Thyroid gland (tissue), 4 donors: ENCODE data around the gene ARHGEF40. TPM values are rescaled to one million over a fixed set of nuclear protein-coding genes. Genes with fewer than 3 reads are reported as not detected.

Experiments
- DNase-seq, 2 donors: peaks; one replicate each; pipeline ENCODE4 v3.0.0-alpha.2; 2019
- H3K27ac ChIP-seq, 3 donors: fragments of 200-600 bp; sonication (generic); 1 replicate in 2 of 3; 2 replicates in 1 of 3; pipeline ENCODE4 v1.5.1; 2016 to 2019; ENCODE audit warnings: mild to moderate bottlenecking in 1 of 3, moderate library complexity in 1 of 3
- H3K27me3 ChIP-seq: fragments of 200-600 bp; sonication (generic); one replicate; pipeline ENCODE4 v1.5.1; 2019
- H3K36me3 ChIP-seq, 2 donors: fragments of 200-600 bp; sonication (generic); one replicate each; pipeline ENCODE4 v1.5.1; 2016 to 2019
- H3K4me1 ChIP-seq, 2 donors: fragments of 200-600 bp; sonication (generic); one replicate each; pipeline ENCODE4 v1.5.1; 2017 to 2019
- H3K4me3 ChIP-seq, 3 donors: fragments of 200-600 bp; sonication (generic); replicated peaks in 1 of 3; 1 replicate in 2 of 3; 2 replicates in 1 of 3; pipeline ENCODE4 v1.5.1; 2016; ENCODE audit warnings: mild to moderate bottlenecking in 1 of 3
- H3K9me3 ChIP-seq: fragments of 200-600 bp; sonication (generic); one replicate; pipeline ENCODE4 v1.5.1; 2017
- CTCF ChIP-seq, 6 experiments: fragments of 200-600 bp in 3 of 6; fragments of 450-650 bp in 3 of 6; sonication (generic) in 3 of 6; IDR thresholded peaks; one replicate each; pipeline ENCODE4 v1.5.1; 2016 to 2019; ENCODE audit warnings: antibody characterized with exemption in 6 of 6, mild to moderate bottlenecking in 2 of 6, inconsistent platforms in 1 of 6, moderate library complexity in 1 of 6
- POLR2A ChIP-seq, 2 donors: fragments of 450-650 bp; IDR thresholded peaks; one replicate each; pipeline ENCODE4 v1.6.1; 2017; ENCODE audit warnings: antibody characterized with exemption in 2 of 2, mild to moderate bottlenecking in 2 of 2, moderate library complexity in 1 of 2
- WGBS, 2 donors: methylation state at CpG; one replicate each; pipeline ENCODE4 v1.1.5; 2017; 5-methylcytosine and 5-hydroxymethylcytosine counted together
- intact Hi-C: fragments of 100-400 bp; cut with DNase I; formaldehyde crosslinking; loops from one replicate; pipeline ENCODE4 v1.15.1; 2023
- total RNA-seq, 4 donors: library from RNA; depleted of rRNA; stranded (reverse); fragments of >200 nt; gene quantifications; one replicate each; pipeline ENCODE4 v1.2.3, GENCODE V29; 2016

Gene ARHGEF40
- total RNA-seq, 4 donors from 2014 or later = 28.1 to 44.8 (median 43.4) TPM

GRCh38 chr14:21068521-21069387, 1.4 kb upstream of the ARHGEF40 start:
- H3K27me3 ChIP-seq = no peaks in the 10 kb centered on the region
- peak; percentile 30 to 85 (median 74) for TF ChIP-seq CTCF (IDR thresholded peaks at IDR 0.05)
- TF ChIP-seq POLR2A (IDR thresholded peaks at IDR 0.05) = no peak
- intact Hi-C loops = loop anchor here (2.0 kb wide), 1 partner anchor 24 kb away; no protein-coding TSS in a partner anchor
- H3K4me3 ChIP-seq = peak overlapping the region in 1 of 3 donors; percentile 60
- no peaks in the 10 kb centered on the region for H3K9me3 ChIP-seq
- DNase-seq = peak; percentile 69 to 75
- H3K36me3 ChIP-seq = no peaks in the 10 kb centered on the region
- peaks cover 32 to 40% of the 10 kb centered on the region in 2 donors for H3K4me1 ChIP-seq
- peak overlapping the region; percentile 26 to 90 (median 85) for H3K27ac ChIP-seq
- WGBS, 2 donors = 7% methylated on average over 33 to 37 of the region's 45 CpGs

GRCh38 chr14:21069388-21070082, 569 bp upstream of the ARHGEF40 start:
- WGBS, 2 donors = 6 to 7% methylated on average over 7 to 36 of the region's 40 CpGs
- peaks cover 39 to 46% of the 10 kb centered on the region in 2 donors for H3K4me1 ChIP-seq
- peak overlapping the region; percentile 72 to 90 (median 85) for H3K27ac ChIP-seq
- peak in 1 of 2 donors; percentile 15 for DNase-seq
- TF ChIP-seq CTCF (IDR thresholded peaks at IDR 0.05) (peak in 1 of 6 experiments; percentile 8), POLR2A (IDR thresholded peaks at IDR 0.05) (no peak)
- intact Hi-C loops = loop anchor here (2.0 kb wide), 1 partner anchor 23 kb away; no protein-coding TSS in a partner anchor
- no peaks in the 10 kb centered on the region for H3K36me3 ChIP-seq
- H3K4me3 ChIP-seq = peak overlapping the region; percentile 9 to 60 (median 42)
- H3K9me3 ChIP-seq = no peaks in the 10 kb centered on the region
- no peaks in the 10 kb centered on the region for H3K27me3 ChIP-seq

- Histone ChIP-seq H3K4me3 (peak overlapping the region; percentile 54 to 88 (median 60)), H3K9me3 (no peaks in the 10 kb centered on the region), H3K4me1 (peaks cover 48 to 58% of the 10 kb centered on the region in 2 donors), H3K27me3 (no peaks in the 10 kb centered on the region), H3K27ac (peak overlapping the region; percentile 56 to 90 (median 85)), H3K36me3 (peaks cover 1 to 2% of the 10 kb centered on the region in 2 donors)
- TF ChIP-seq CTCF (IDR thresholded peaks at IDR 0.05) (no peak), POLR2A (IDR thresholded peaks at IDR 0.05) (no peak)
- intact Hi-C loops = no loop called here
- WGBS, 2 donors = 0% methylated on average over 18 to 20 of the region's 23 CpGs
- peak; percentile 48 to 57 for DNase-seq
These were observed 613 bp downstream of the ARHGEF40 start for GRCh38 chr14:21070610-21071224.

- peak; percentile 74 to 76 for DNase-seq
- Histone ChIP-seq H3K4me1 (peaks cover 48 to 60% of the 10 kb centered on the region in 2 donors), H3K4me3 (peak overlapping the region; percentile 54 to 88 (median 60)), H3K27ac (peak overlapping the region; percentile 56 to 90 (median 85)), H3K36me3 (peaks cover 9% of the 10 kb centered on the region in 2 donors), H3K9me3 (no peaks in the 10 kb centered on the region), H3K27me3 (no peaks in the 10 kb centered on the region)
- WGBS, 2 donors = 1 to 2% methylated on average over 33 to 34 of the region's 37 CpGs
- intact Hi-C loops = no loop called here
- TF ChIP-seq POLR2A (IDR thresholded peaks at IDR 0.05) (peak in 1 of 2 donors; percentile 21), CTCF (IDR thresholded peaks at IDR 0.05) (peak in 1 of 6 experiments; percentile 10)
These were observed 1.3 kb downstream of the ARHGEF40 start for GRCh38 chr14:21071225-21072030.
